K562 (cell line): ENCODE measurements around the gene TMEM123. TPM values are rescaled to one million over a fixed set of nuclear protein-coding genes. Genes with fewer than 3 reads are reported as not detected.
A peak's percentile ranks its signal among the peaks of the same experiment; 100 is the strongest.

Experiments
- ATAC-seq: fragments of 200-7000 bp; cut with Tn5 transposase; 3 replicates; pipeline ENCODE4 v1.9.1; 2020; ENCODE audit warnings: moderate library complexity
- BruUV-seq: library from RNA; stranded (reverse); fragments of 400-500 nt; replicated peaks from 2 replicates; lab custom pipeline; 2021; lab: Mats Ljungman, UMichigan
- CTCF ChIA-PET: fragments of 300-600 bp; formaldehyde crosslinking; extraction: SDS; loops from one replicate; lab custom pipeline; 2021; ENCODE audit warnings: low intra/inter-chr PET ratio; lab: Yijun Ruan, JAX
- POLR2A ChIA-PET: fragments of 300-600, 350-650 bp; sonication (Branson Sonifier 250); formaldehyde crosslinking; extraction: SDS; loops from one replicate; lab custom pipeline; 2021; ENCODE audit warnings: antibody characterized with exemption, inconsistent platforms; lab: Yijun Ruan, JAX
- DNase-seq, 4 experiments: peaks; one replicate each; pipeline versions ENCODE4 v3.0.0 to v3.0.0-alpha.2; 2011 to 2018; ENCODE audit warnings: low spot score in 3 of 4, mixed read lengths in 3 of 4; ENCODE audit errors: extremely low read depth in 1 of 4
- FAIRE-seq: peaks from 2 replicates; lab custom pipeline; 2011; peaks lifted over from hg19 to GRCh38; lab: Jason Lieb, UNC
- H2AFZ ChIP-seq: 2 replicates; pipeline ENCODE4 v1.6.0; 2011; ENCODE audit warnings: low read depth, low read length, control low read depth, inconsistent platforms
- H3K27ac ChIP-seq: fragments of 200-600 bp; 3 replicates; pipeline ENCODE4 v1.8.0; 2011; ENCODE audit warnings: low read depth, mild to moderate bottlenecking, control low read depth, inconsistent platforms, low read length, moderate library complexity, mixed read lengths; ENCODE audit errors: extremely low read depth
- H3K27me3 ChIP-seq, 2 experiments: fragments of 300-600 bp in 1 of 2; 2 replicates in 1 of 2; 3 replicates in 1 of 2; pipeline versions ENCODE4 v1.6.0 to v1.8.0; 2011; ENCODE audit warnings: inconsistent platforms in 2 of 2, low read length in 2 of 2, mild to moderate bottlenecking in 1 of 2, mixed read lengths in 1 of 2, moderate library complexity in 1 of 2; ENCODE audit not compliant: control insufficient read depth in 2 of 2, insufficient read depth in 2 of 2
- H3K36me3 ChIP-seq: fragments of 300-600 bp; 3 replicates; pipeline ENCODE4 v1.8.0; 2011; ENCODE audit warnings: mild to moderate bottlenecking, low read length, inconsistent platforms; ENCODE audit not compliant: control insufficient read depth, insufficient read depth
- H3K4me1 ChIP-seq, 2 experiments: fragments of 200-600 bp in 1 of 2; replicated peaks in 1 of 2; 2 replicates in 1 of 2; 3 replicates in 1 of 2; pipeline versions ENCODE4 v1.5.1 to v1.8.0; 2011; ENCODE audit warnings: inconsistent platforms in 2 of 2, low read length in 2 of 2, mild to moderate bottlenecking in 1 of 2, mixed read lengths in 1 of 2, moderate library complexity in 1 of 2; ENCODE audit not compliant: control insufficient read depth in 2 of 2, insufficient read depth in 2 of 2
- H3K4me2 ChIP-seq: 2 replicates; pipeline ENCODE4 v1.6.1; 2011; ENCODE audit warnings: low read length, control low read depth, inconsistent platforms, mixed read lengths; ENCODE audit not compliant: insufficient read depth
- H3K4me3 ChIP-seq: fragments of 200-600 bp; sonication (generic), shearing (Covaris generic); 2 replicates; pipeline ENCODE4 v1.5.1; 2016; ENCODE audit warnings: control low read depth, inconsistent platforms
- H3K79me2 ChIP-seq: fragments of 200-600 bp; 3 replicates; pipeline ENCODE4 v1.8.0; 2011; ENCODE audit warnings: low read length, inconsistent platforms; ENCODE audit not compliant: control insufficient read depth, insufficient read depth
- H3K9ac ChIP-seq, 2 experiments: 2 replicates each; pipeline versions ENCODE4 v1.6.0 to v1.6.1; 2011; ENCODE audit warnings: low read depth in 2 of 2, low read length in 2 of 2, control low read depth in 1 of 2, inconsistent platforms in 1 of 2, mild to moderate bottlenecking in 1 of 2, mixed read lengths in 1 of 2; ENCODE audit not compliant: insufficient read depth in 1 of 2
- H3K9me1 ChIP-seq: one replicate; pipeline ENCODE4 v1.6.0; 2011; ENCODE audit warnings: inconsistent platforms, mild to moderate bottlenecking, low read length, moderate library complexity; ENCODE audit not compliant: control insufficient read depth, insufficient read depth
- H3K9me3 ChIP-seq: replicated peaks from 2 replicates; pipeline ENCODE4 v1.5.1; 2011; ENCODE audit warnings: low read depth, low read length, inconsistent platforms; ENCODE audit not compliant: control insufficient read depth, insufficient read depth
- H4K20me1 ChIP-seq: replicated peaks from 2 replicates; pipeline ENCODE4 v1.6.1; 2011; ENCODE audit warnings: low read length, inconsistent platforms, mixed read lengths; ENCODE audit not compliant: control insufficient read depth, insufficient read depth
- ARID3B ChIP-seq: fragments of 250-450 bp; sonication (Bioruptor Pico); IDR thresholded peaks from 2 replicates; pipeline ENCODE4 v1.4.0; 2020; ENCODE audit warnings: borderline replicate concordance
- CHAMP1 ChIP-seq: fragments of 450-650 bp; IDR thresholded peaks from 2 replicates; pipeline ENCODE4 v1.6.1; 2016; ENCODE audit warnings: mild to moderate bottlenecking
- CREBBP ChIP-seq: IDR thresholded peaks from one replicate; pipeline ENCODE4 v1.6.1; 2012; ENCODE audit warnings: low read depth, mild to moderate bottlenecking, control low read depth, inconsistent platforms, low read length
- EP400 ChIP-seq: fragments of 450-650 bp; IDR thresholded peaks from 2 replicates; pipeline ENCODE4 v1.6.1; 2017; ENCODE audit warnings: antibody characterized with exemption, mild to moderate bottlenecking, moderate library complexity
- HDAC3 ChIP-seq: fragments of 450-650 bp; IDR thresholded peaks from 2 replicates; pipeline ENCODE4 v1.6.1; 2018; ENCODE audit warnings: borderline replicate concordance, mild to moderate bottlenecking, moderate library complexity; ENCODE audit not compliant: partially characterized antibody
- HDGF ChIP-seq: fragments of 450-650 bp; IDR thresholded peaks from 2 replicates; pipeline ENCODE4 v1.6.1; 2016
- IFI16 ChIP-seq: fragments of 250-450 bp; sonication (Bioruptor Pico); IDR thresholded peaks from 2 replicates; pipeline ENCODE4 v2.1.2; 2022; ENCODE audit warnings: mild to moderate bottlenecking, inconsistent platforms
- KAT2B ChIP-seq: IDR thresholded peaks from one replicate; pipeline ENCODE4 v1.6.1; 2012; ENCODE audit warnings: low read depth, mild to moderate bottlenecking, control low read depth, inconsistent platforms, low read length, moderate library complexity
- MAFG ChIP-seq: fragments of 450-650 bp; conservative IDR thresholded peaks from 2 replicates; pipeline ENCODE4 v1.6.1; 2016; ENCODE audit warnings: missing genetic modification characterization, missing compliant biosample characterization
- POU5F1 ChIP-seq: fragments of 150-350 bp; IDR thresholded peaks from 2 replicates; pipeline ENCODE4 v1.6.1; 2014; ENCODE audit warnings: borderline replicate concordance, low read length, low read depth, mild to moderate bottlenecking; ENCODE audit not compliant: partially characterized antibody
- RFX7 ChIP-seq: fragments of 250-450 bp; sonication (Bioruptor Pico); IDR thresholded peaks from 2 replicates; pipeline ENCODE4 v1.5.1; 2021; ENCODE audit warnings: mild to moderate bottlenecking
- SMARCE1 ChIP-seq: fragments of 450-650 bp; IDR thresholded peaks from 2 replicates; pipeline ENCODE4 v1.7.1; 2016; ENCODE audit warnings: mild to moderate bottlenecking
- SNIP1 ChIP-seq: fragments of 450-650 bp; IDR thresholded peaks from 2 replicates; pipeline ENCODE4 v1.7.1; 2017; ENCODE audit warnings: low read depth, mild to moderate bottlenecking
- USF2 ChIP-seq: sonication (generic); formaldehyde crosslinking; IDR thresholded peaks from 2 replicates; pipeline ENCODE4 v1.5.0; 2020; ENCODE audit warnings: missing genetic modification reagents
- ZNF23 ChIP-seq: fragments of 250-450 bp; sonication (Bioruptor Pico); IDR thresholded peaks from 2 replicates; pipeline ENCODE4 v1.4.0; 2020; ENCODE audit warnings: mild to moderate bottlenecking
- WGBS: fragments of 100-300 bp; shearing (Covaris generic); methylation state at CpG from one replicate; pipeline ENCODE4 v1.1.6; 2016; ENCODE audit warnings: low coverage, mixed read lengths; ENCODE audit not compliant: insufficient coverage; ENCODE audit errors: missing lambda C conversion rate; 5-methylcytosine and 5-hydroxymethylcytosine counted together
- in situ Hi-C: fragments of 300-500 bp; cut with MboI; formaldehyde crosslinking; loops from 4 replicates; pipeline ENCODE4 v1.15.0; 2018; ENCODE audit warnings: inconsistent platforms, mixed read lengths
- intact Hi-C: fragments of 100-400 bp; cut with micrococcal nuclease; formaldehyde crosslinking; loops from 2 replicates; pipeline ENCODE4 v1.14.2; 2022
- polyA plus RNA-seq, 8 experiments: library from polyadenylated mRNA; depleted of rRNA in 4 of 8; stranded (reverse) in 5 of 8; unstranded in 3 of 8; fragments of >200 nt; fragmentation: Nextera tagmentation in 2 of 8; fragmentation: Illumina TruSeq in 1 of 8; extraction: Ambion mirVana in 2 of 8; extraction: Trizol in 1 of 8; gene quantifications; 2 replicates each; pipeline versions ENCODE4 v1.2.1 to v1.2.3, GENCODE V29; 2011 to 2014; ENCODE audit warnings: inconsistent platforms in 1 of 8, missing spikeins in 1 of 8
- total RNA-seq, 7 experiments: library from RNA; depleted of rRNA in 6 of 7; stranded (reverse); fragments of >200 nt in 6 of 7; fragmentation: Illumina TruSeq in 2 of 7; extraction: Trizol in 2 of 7; gene quantifications; 2 replicates each; pipeline versions ENCODE4 v1.2.1 to v1.2.3, GENCODE V29; 2011 to 2021; ENCODE audit warnings: low replicate concordance in 1 of 7

TMEM123 gene
- total and polyA plus RNA-seq, 9 of the 15 experiments (the other 6 are each of a cell fraction or from before 2014, with no cell fraction given) = 19.8 to 344 (median 82.4) TPM

- in situ Hi-C loops = no loop called here
- intact Hi-C loops = loop anchor here (2.0 kb wide), 2 partner anchors 37 to 105 kb away; partner anchors contain the start of gene TMEM123
- no peaks in the 10 kb centered on the region for H4K20me1 ChIP-seq
- no peaks in the 10 kb centered on the region for H3K9me1 ChIP-seq
- peaks cover 42% of the 10 kb centered on the region for H3K79me2 ChIP-seq
- TSS peak; percentile 57 for BruUV-seq
- CTCF ChIA-PET = no interaction called here
- no peaks in the 10 kb centered on the region for H3K27me3 ChIP-seq
- DNase-seq (peak in 3 of 4 experiments; percentile 16 to 52 (median 20)), ATAC-seq (peak; percentile 58), FAIRE-seq (peak; percentile 65)
- H3K4me2 ChIP-seq = peak overlapping the region; percentile 96
- POLR2A ChIA-PET = interaction anchor here (0.6 to 1.2 kb wide), 2 partner anchors 80 to 119 kb away, joined by 3 to 4 read pairs; no protein-coding TSS in a partner anchor
- peaks cover 18% of the 10 kb centered on the region for H3K36me3 ChIP-seq
- H3K9ac ChIP-seq = peak overlapping the region; percentile 89 to 96
- H3K4me3 ChIP-seq = peak overlapping the region; percentile 60
- H2AFZ ChIP-seq = peak overlapping the region; percentile 64
- H3K9me3 ChIP-seq = no peaks in the 10 kb centered on the region
- WGBS = 0% methylated on average over 28 of the region's 33 CpGs
- peak overlapping the region; percentile 86 for H3K27ac ChIP-seq
- H3K4me1 ChIP-seq = peaks cover 0 to 12% of the 10 kb centered on the region in 2 experiments; a peak in 3 of 5 replicates
- TF ChIP-seq CHAMP1 (no peak), ZNF23 (CRISPR knock-in tag) (no peak), POU5F1 (no peak), MAFG (tag) (no peak), HDGF (no peak), IFI16 (CRISPR knock-in tag) (no peak), KAT2B (no peak), SMARCE1 (no peak), HDAC3 (no peak), USF2 (CRISPR knock-in tag) (no peak), EP400 (no peak), SNIP1 (no peak), RFX7 (CRISPR knock-in tag) (no peak), ARID3B (CRISPR knock-in tag) (no peak), CREBBP (no peak)
Observed at GRCh38 chr11:102347462-102348370, 104.8 kb downstream of the TMEM123 start.
